GM08714 (cell line): ENCODE measurements around the gene GFAP.

Source experiments
- H3K4me3 ChIP-seq: fragments of 200-500 bp; sonication (Bioruptor generic); 2 replicates; pipeline ENCODE4 v1.5.1; 2014; ENCODE audit warnings: mild to moderate bottlenecking, low read length, inconsistent platforms
- ZNF274 ChIP-seq: IDR thresholded peaks from 2 replicates; pipeline ENCODE4 v1.6.1; 2012; ENCODE audit warnings: mild to moderate bottlenecking, low read depth, low read length

The GFAP gene

GRCh38 chr17:44940768-44941167 lies 25.5 kb upstream of the GFAP start:
- TF ChIP-seq ZNF274: no peak
- no peak overlapping the region for H3K4me3 ChIP-seq

GRCh38 chr17:44940317-44940716 lies 25.0 kb upstream of the GFAP start:
- H3K4me3 ChIP-seq: no peak overlapping the region
- TF ChIP-seq ZNF274: no peak

GRCh38 chr17:44935116-44935515 lies 19.8 kb upstream of the GFAP start:
- no peak overlapping the region for H3K4me3 ChIP-seq
- no peak for TF ChIP-seq ZNF274

- no peak overlapping the region for H3K4me3 ChIP-seq
- no peak for TF ChIP-seq ZNF274
Observed at GRCh38 chr17:44934745-44935105, 19.4 kb upstream of the GFAP start.

- H3K4me3 ChIP-seq: no peak overlapping the region
- no peak for TF ChIP-seq ZNF274
Observed at GRCh38 chr17:44933824-44934744, 18.8 kb upstream of the GFAP start.

- no peak overlapping the region for H3K4me3 ChIP-seq
- TF ChIP-seq ZNF274: no peak
Observed at GRCh38 chr17:44932787-44933097, 17.4 kb upstream of the GFAP start.

- TF ChIP-seq ZNF274: no peak
- no peak overlapping the region for H3K4me3 ChIP-seq
Observed at GRCh38 chr17:44932096-44932786, 16.9 kb upstream of the GFAP start.

GRCh38 chr17:44931376-44931775 lies 16.1 kb upstream of the GFAP start:
- no peak overlapping the region for H3K4me3 ChIP-seq
- TF ChIP-seq ZNF274: no peak

GRCh38 chr17:44930667-44931066 lies 15.4 kb upstream of the GFAP start:
- no peak overlapping the region for H3K4me3 ChIP-seq
- TF ChIP-seq ZNF274: no peak

GRCh38 chr17:44928950-44929720 lies 13.8 kb upstream of the GFAP start:
- TF ChIP-seq ZNF274: no peak
- no peak overlapping the region for H3K4me3 ChIP-seq

GRCh38 chr17:44928136-44928535 lies 12.8 kb upstream of the GFAP start:
- H3K4me3 ChIP-seq: no peak overlapping the region
- no peak for TF ChIP-seq ZNF274

GRCh38 chr17:44927696-44928095 lies 12.4 kb upstream of the GFAP start:
- no peak for TF ChIP-seq ZNF274
- no peak overlapping the region for H3K4me3 ChIP-seq

GRCh38 chr17:44926821-44927525 lies 11.7 kb upstream of the GFAP start:
- TF ChIP-seq ZNF274: no peak
- H3K4me3 ChIP-seq: no peak overlapping the region
